ENCODE results near the gene ARL4D.

Gene ARL4D

GRCh38 chr17:43403846-43404245 lies 5.1 kb downstream of the ARL4D start:
- peaks cover 88% of the 10 kb centered on the region for H3K27me3 ChIP-seq (replicated peaks; ENCODE audit: insufficient read depth, low read length)
- H3K9me2 ChIP-seq (replicated peaks; ENCODE audit: insufficient read depth, low read length) = no peaks in the 10 kb centered on the region
- H4K20me1 ChIP-seq (ENCODE audit: insufficient read depth, low read length) = no peaks in the 10 kb centered on the region
- no peak overlapping the region for H3K4me2 ChIP-seq (ENCODE audit: low read depth, low read length)
- no peak overlapping the region for H3K27ac ChIP-seq (ENCODE audit: low read length)
- no peak overlapping the region for H2AFZ ChIP-seq (ENCODE audit: low read length)
- H3K36me3 ChIP-seq (replicated peaks; ENCODE audit: insufficient read depth, low read length) = no peaks in the 10 kb centered on the region
- H3K9ac ChIP-seq (ENCODE audit: low read length) = no peak overlapping the region
- no peak for DNase-seq
- no peaks in the 10 kb centered on the region for H3K79me2 ChIP-seq (ENCODE audit: low read length)
- H3K4me3 ChIP-seq (ENCODE audit: low read length) = no peak overlapping the region
- H3F3A ChIP-seq (ENCODE audit: insufficient read depth, low read length) = no peaks in the 10 kb centered on the region
- no peak for TF ChIP-seq EZH2phosphoT487 (IDR thresholded peaks at IDR 0.05; ENCODE audit: low read length)
- no peak for TF ChIP-seq CTCF (IDR thresholded peaks at IDR 0.05; ENCODE audit: low read length)
- TF ChIP-seq EZH2 (optimal IDR thresholded peaks at IDR 0.05; ENCODE audit: low read depth, low read length) = no peak
- no peaks in the 10 kb centered on the region for H3K9me3 ChIP-seq (replicated peaks; ENCODE audit: insufficient read depth, low read length)
- H3K4me1 ChIP-seq (ENCODE audit: low read length) = no peaks in the 10 kb centered on the region

GRCh38 chr17:43405861-43406260 lies 7.1 kb downstream of the ARL4D start:
- H3K9ac ChIP-seq (ENCODE audit: low read length) = no peak overlapping the region
- H3K79me2 ChIP-seq (ENCODE audit: low read length) = no peaks in the 10 kb centered on the region
- no peaks in the 10 kb centered on the region for H4K20me1 ChIP-seq (ENCODE audit: insufficient read depth, low read length)
- no peak overlapping the region for H2AFZ ChIP-seq (ENCODE audit: low read length)
- H3K9me2 ChIP-seq (replicated peaks; ENCODE audit: insufficient read depth, low read length) = no peaks in the 10 kb centered on the region
- H3K4me3 ChIP-seq (ENCODE audit: low read length) = no peak overlapping the region
- no peak overlapping the region for H3K27ac ChIP-seq (ENCODE audit: low read length)
- H3K4me1 ChIP-seq (ENCODE audit: low read length) = no peaks in the 10 kb centered on the region
- peaks cover 74% of the 10 kb centered on the region for H3K27me3 ChIP-seq (replicated peaks; ENCODE audit: insufficient read depth, low read length)
- H3K36me3 ChIP-seq (replicated peaks; ENCODE audit: insufficient read depth, low read length) = no peaks in the 10 kb centered on the region
- H3K4me2 ChIP-seq (ENCODE audit: low read depth, low read length) = no peak overlapping the region
- H3K9me3 ChIP-seq (replicated peaks; ENCODE audit: insufficient read depth, low read length) = no peaks in the 10 kb centered on the region
- TF ChIP-seq CTCF (IDR thresholded peaks at IDR 0.05; ENCODE audit: low read length) = no peak
- TF ChIP-seq EZH2 (optimal IDR thresholded peaks at IDR 0.05; ENCODE audit: low read depth, low read length) = no peak
- no peak for TF ChIP-seq EZH2phosphoT487 (IDR thresholded peaks at IDR 0.05; ENCODE audit: low read length)
- no peaks in the 10 kb centered on the region for H3F3A ChIP-seq (ENCODE audit: insufficient read depth, low read length)
- DNase-seq = no peak

- no peak overlapping the region for H3K27ac ChIP-seq (ENCODE audit: low read length)
These were observed 8.2 kb downstream of the ARL4D start for GRCh38 chr17:43406676-43407645.

More at GRCh38 chr17:43406676-43407645, 8.2 kb downstream of the ARL4D start:
- H3K27me3 ChIP-seq (replicated peaks; ENCODE audit: insufficient read depth, low read length) = peaks cover 73% of the 10 kb centered on the region
- H3K79me2 ChIP-seq (ENCODE audit: low read length) = no peaks in the 10 kb centered on the region
- no peaks in the 10 kb centered on the region for H3K9me2 ChIP-seq (replicated peaks; ENCODE audit: insufficient read depth, low read length)
- TF ChIP-seq CTCF (IDR thresholded peaks at IDR 0.05; ENCODE audit: low read length) (no peak), EZH2phosphoT487 (IDR thresholded peaks at IDR 0.05; ENCODE audit: low read length) (no peak), EZH2 (optimal IDR thresholded peaks at IDR 0.05; ENCODE audit: low read depth, low read length) (no peak)
- H4K20me1 ChIP-seq (ENCODE audit: insufficient read depth, low read length) = no peaks in the 10 kb centered on the region
- H3F3A ChIP-seq (ENCODE audit: insufficient read depth, low read length) = no peaks in the 10 kb centered on the region
- no peak overlapping the region for H3K4me2 ChIP-seq (ENCODE audit: low read depth, low read length)
- no peaks in the 10 kb centered on the region for H3K36me3 ChIP-seq (replicated peaks; ENCODE audit: insufficient read depth, low read length)
- DNase-seq = no peak
- no peaks in the 10 kb centered on the region for H3K9me3 ChIP-seq (replicated peaks; ENCODE audit: insufficient read depth, low read length)
- H3K4me1 ChIP-seq (ENCODE audit: low read length) = no peaks in the 10 kb centered on the region
- no peak overlapping the region for H3K4me3 ChIP-seq (ENCODE audit: low read length)
- no peak overlapping the region for H2AFZ ChIP-seq (ENCODE audit: low read length)
- H3K9ac ChIP-seq (ENCODE audit: low read length) = no peak overlapping the region

Measured in MM.1S (cell line).